H1 (cell line): ENCODE measurements around the gene MIA2. TPM values are rescaled to one million over a fixed set of nuclear protein-coding genes. Genes with fewer than 3 reads are reported as not detected.

Experiments
- CTCF ChIA-PET: fragments of 300-600 bp; sonication (Branson Sonifier 250); formaldehyde crosslinking; loops from one replicate; lab custom pipeline; 2021; ENCODE audit not compliant: partially characterized antibody; lab: Charles Lee
- POLR2A ChIA-PET: fragments of 300-600 bp; sonication (Branson Sonifier 250); formaldehyde crosslinking; loops from one replicate; lab custom pipeline; 2021; ENCODE audit warnings: inconsistent platforms; ENCODE audit not compliant: partially characterized antibody; lab: Charles Lee
- DNase-seq, 2 experiments: peaks; one replicate each; pipeline versions ENCODE4 v3.0.0 to v3.0.0-alpha.2; 2010 to 2022; ENCODE audit warnings: low spot score in 2 of 2, low read depth in 1 of 2, mixed read lengths in 1 of 2
- FAIRE-seq: peaks from 2 replicates; lab custom pipeline; 2011; peaks lifted over from hg19 to GRCh38; lab: Jason Lieb, UNC
- H2AFZ ChIP-seq: 2 replicates; pipeline ENCODE4 v1.8.1; 2012; ENCODE audit warnings: low read length, inconsistent platforms
- H2AK5ac ChIP-seq: 2 replicates; pipeline ENCODE4 v1.6.1; 2013; ENCODE audit warnings: low read depth, low read length
- H2BK120ac ChIP-seq: replicated peaks from 2 replicates; pipeline ENCODE3; 2013; ENCODE audit warnings: low read depth, low read length, inconsistent platforms
- H2BK12ac ChIP-seq: 2 replicates; pipeline ENCODE4 v1.6.1; 2013; ENCODE audit warnings: low read depth, low read length
- H2BK15ac ChIP-seq: 2 replicates; pipeline ENCODE4 v1.6.1; 2013; ENCODE audit warnings: low read length
- H2BK20ac ChIP-seq: 2 replicates; pipeline ENCODE4 v1.6.1; 2013; ENCODE audit warnings: low read length
- H2BK5ac ChIP-seq: 2 replicates; pipeline ENCODE4 v1.6.1; 2013; ENCODE audit warnings: low read depth, low read length
- H3K14ac ChIP-seq: 2 replicates; pipeline ENCODE4 v1.6.1; 2013; ENCODE audit warnings: inconsistent platforms; ENCODE audit not compliant: insufficient read length
- H3K18ac ChIP-seq: 2 replicates; pipeline ENCODE4 v1.6.1; 2013; ENCODE audit warnings: low read length; ENCODE audit errors: extremely low read depth
- H3K23ac ChIP-seq: 2 replicates; pipeline ENCODE4 v1.6.1; 2013; ENCODE audit warnings: inconsistent platforms; ENCODE audit not compliant: insufficient read length
- H3K23me2 ChIP-seq: 2 replicates; pipeline ENCODE4 v1.6.1; 2013; ENCODE audit warnings: low read depth, low read length
- H3K27ac ChIP-seq: 2 replicates; pipeline ENCODE4 v1.6.1; 2011; ENCODE audit warnings: low read depth, low read length, inconsistent platforms
- H3K27me3 ChIP-seq, 4 experiments: replicated peaks in 1 of 4; 1 replicate in 1 of 4; 2 replicates in 3 of 4; pipeline versions ENCODE4 v1.6.1 to v1.8.1; 2011 to 2013; ENCODE audit warnings: low read length in 3 of 4, mild to moderate bottlenecking in 3 of 4, inconsistent platforms in 2 of 4, mixed read lengths in 2 of 4, moderate library complexity in 1 of 4; ENCODE audit not compliant: control insufficient read depth in 3 of 4, insufficient read depth in 3 of 4; ENCODE audit errors: extremely low read depth in 1 of 4
- H3K36me3 ChIP-seq, 4 experiments: 2 replicates each; pipeline versions ENCODE4 v1.6.1 to v1.8.1; 2011 to 2013; ENCODE audit warnings: mild to moderate bottlenecking in 4 of 4, low read length in 3 of 4, moderate library complexity in 2 of 4, control low read depth in 1 of 4, inconsistent platforms in 1 of 4; ENCODE audit not compliant: insufficient read depth in 4 of 4, control insufficient read depth in 2 of 4
- H3K4ac ChIP-seq: replicated peaks from 2 replicates; pipeline ENCODE3; 2013; ENCODE audit warnings: low read length, low read depth, mixed read lengths, inconsistent platforms; ENCODE audit not compliant: insufficient read length
- H3K4me1 ChIP-seq, 4 experiments: replicated peaks in 1 of 4; 1 replicate in 1 of 4; 2 replicates in 3 of 4; pipeline versions ENCODE4 v1.6.1 to v1.8.1; 2011 to 2013; ENCODE audit warnings: low read length in 3 of 4, inconsistent platforms in 2 of 4, mixed read lengths in 1 of 4; ENCODE audit not compliant: insufficient read depth in 4 of 4, control insufficient read depth in 3 of 4
- H3K4me2 ChIP-seq, 2 experiments: 2 replicates each; pipeline versions ENCODE4 v1.6.1 to v1.8.1; 2011 to 2013; ENCODE audit warnings: low read depth in 2 of 2, low read length in 2 of 2, control low read depth in 1 of 2, inconsistent platforms in 1 of 2, mild to moderate bottlenecking in 1 of 2; ENCODE audit not compliant: insufficient read depth in 1 of 2
- H3K4me3 ChIP-seq, 4 experiments: fragments of 200-600, 300-600 bp in 1 of 4; sonication (generic), shearing (Covaris generic), sonication (Bioruptor Twin) in 1 of 4; 2 replicates each; pipeline versions ENCODE4 v1.5.1 to v1.8.1; 2011 to 2016; ENCODE audit warnings: low read length in 4 of 4, low read depth in 3 of 4, control low read depth in 2 of 4, inconsistent platforms in 2 of 4, mild to moderate bottlenecking in 2 of 4, mixed read lengths in 1 of 4, moderate library complexity in 1 of 4; ENCODE audit not compliant: insufficient read depth in 2 of 4; ENCODE audit errors: extremely low read depth in 1 of 4
- H3K56ac ChIP-seq: replicated peaks from 2 replicates; pipeline ENCODE3; 2013; ENCODE audit warnings: low read depth, mild to moderate bottlenecking, mixed read lengths, low read length, inconsistent platforms; ENCODE audit not compliant: insufficient read length
- H3K79me1 ChIP-seq: 2 replicates; pipeline ENCODE4 v1.6.1; 2013; ENCODE audit warnings: low read depth, low read length, control low read depth
- H3K79me2 ChIP-seq, 2 experiments: 2 replicates each; pipeline versions ENCODE4 v1.6.1 to v1.8.1; 2012 to 2013; ENCODE audit warnings: low read length in 2 of 2, mild to moderate bottlenecking in 2 of 2, inconsistent platforms in 1 of 2; ENCODE audit not compliant: insufficient read depth in 2 of 2, control insufficient read depth in 1 of 2
- H3K9ac ChIP-seq, 4 experiments: replicated peaks in 1 of 4; 1 replicate in 1 of 4; 2 replicates in 3 of 4; pipeline versions ENCODE4 v1.6.1 to v1.8.1; 2011 to 2013; ENCODE audit warnings: low read depth in 3 of 4, low read length in 3 of 4, control low read depth in 2 of 4, mild to moderate bottlenecking in 2 of 4, moderate library complexity in 2 of 4, inconsistent platforms in 1 of 4; ENCODE audit errors: extremely low read depth in 1 of 4
- H3K9me3 ChIP-seq, 2 experiments: 2 replicates each; pipeline versions ENCODE4 v1.6.1 to v1.8.1; 2012 to 2013; ENCODE audit warnings: mild to moderate bottlenecking in 2 of 2, moderate library complexity in 2 of 2, control low read depth in 1 of 2, inconsistent platforms in 1 of 2, low read depth in 1 of 2, low read length in 1 of 2, mixed read lengths in 1 of 2; ENCODE audit not compliant: insufficient read depth in 2 of 2
- H4K20me1 ChIP-seq, 2 experiments: replicated peaks in 1 of 2; 2 replicates each; pipeline versions ENCODE3 to v1.8.1; 2011 to 2013; ENCODE audit warnings: inconsistent platforms in 2 of 2, low read length in 2 of 2, mild to moderate bottlenecking in 1 of 2; ENCODE audit not compliant: insufficient read depth in 2 of 2, control insufficient read depth in 1 of 2
- H4K5ac ChIP-seq: 2 replicates; pipeline ENCODE4 v1.6.1; 2013; ENCODE audit warnings: low read length, low read depth, mixed read lengths, inconsistent platforms; ENCODE audit not compliant: insufficient read length
- H4K8ac ChIP-seq: 2 replicates; pipeline ENCODE4 v1.8.0; 2013; ENCODE audit warnings: mild to moderate bottlenecking, moderate library complexity, low read length, inconsistent platforms; ENCODE audit not compliant: insufficient read depth; ENCODE audit errors: extremely low read depth
- H4K91ac ChIP-seq: replicated peaks from 2 replicates; pipeline ENCODE3; 2013; ENCODE audit warnings: low read length, mixed read lengths, inconsistent platforms; ENCODE audit not compliant: insufficient read length
- CEBPB ChIP-seq: IDR thresholded peaks from 2 replicates; pipeline ENCODE4 v1.6.1; 2012; ENCODE audit warnings: low read depth, low read length
- WGBS, 2 experiments: shearing (Covaris generic) in 1 of 2; methylation state at CpG; one replicate each; pipeline versions ENCODE4 v1.1.6 to v1.1.7; 2013 to 2015; ENCODE audit warnings: low lambda C conversion rate in 2 of 2, mixed read lengths in 2 of 2, inconsistent platforms in 1 of 2, low coverage in 1 of 2, missing lambda C conversion rate in 1 of 2; ENCODE audit not compliant: insufficient replicate concordance in 2 of 2, insufficient coverage in 1 of 2, insufficient read length in 1 of 2; ENCODE audit errors: extremely low coverage in 1 of 2, missing lambda C conversion rate in 1 of 2; 5-methylcytosine and 5-hydroxymethylcytosine counted together
- polyA plus RNA-seq, 7 experiments: library from polyadenylated mRNA; depleted of rRNA in 3 of 7; stranded (reverse) in 5 of 7; unstranded in 2 of 7; fragments of >200 nt in 5 of 7; fragments of 200-250 nt in 2 of 7; gene quantifications; 1 replicate in 5 of 7; 2 replicates in 1 of 7; 4 replicates in 1 of 7; pipeline versions ENCODE4 v1.2.1 to v1.2.3, GENCODE V29; 2011 to 2013; ENCODE audit warnings: missing spikeins in 2 of 7, mixed read lengths in 2 of 7
- total RNA-seq: library from RNA; stranded (reverse); fragmentation: NEBNext Ultra II Directional; extraction: Animal tissue kit (Norgen Biotek cat#: 25700); gene quantifications from 2 replicates; pipeline ENCODE4 v1.2.1, GENCODE V29; 2021

MIA2 gene
- total and polyA plus RNA-seq, 2 of the 8 experiments (the other 6 are each of a cell fraction or from before 2014, with no cell fraction given): 10.1 to 15.0 TPM

DNA sequence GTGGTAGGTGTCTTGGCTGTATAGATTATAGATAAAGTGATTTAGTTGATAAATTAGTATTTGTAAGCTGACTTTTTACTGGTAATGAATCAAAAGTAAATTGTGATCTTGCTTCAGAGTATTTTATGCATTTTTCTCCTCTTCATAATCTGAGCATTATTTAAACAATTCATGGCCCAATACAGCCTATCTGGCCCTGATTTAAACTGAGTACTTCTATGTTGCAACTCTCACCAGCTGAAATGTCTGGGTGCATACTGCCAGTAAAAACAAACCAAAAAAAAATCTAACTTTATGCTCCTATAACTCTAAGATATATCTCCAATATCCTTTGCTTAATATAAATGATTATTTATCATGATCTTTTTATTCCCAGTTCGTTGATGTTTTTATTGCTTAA is 86.6 kb downstream of the MIA2 start:
- no peak overlapping the region for H2BK12ac ChIP-seq
- H3K23me2 ChIP-seq: no peaks in the 10 kb centered on the region
- H3K18ac ChIP-seq: no peak overlapping the region
- no peak overlapping the region for H3K23ac ChIP-seq
- no peak overlapping the region for H4K8ac ChIP-seq
- H3K27ac ChIP-seq: no peak overlapping the region
- H3K4me1 ChIP-seq: no peaks in the 10 kb centered on the region
- H3K56ac ChIP-seq: no peak overlapping the region
- peaks cover 0 to 5% (median 0%) of the 10 kb centered on the region in 4 experiments; a peak in 1 of 8 replicates for H3K36me3 ChIP-seq
- H3K9ac ChIP-seq: no peak overlapping the region
- H3K79me2 ChIP-seq: no peaks in the 10 kb centered on the region
- H3K4me3 ChIP-seq: no peak overlapping the region
- no peak overlapping the region for H4K5ac ChIP-seq
- no peak overlapping the region for H2BK20ac ChIP-seq
- no peak overlapping the region for H3K14ac ChIP-seq
- DNase-seq: no peak
- no peak overlapping the region for H2AFZ ChIP-seq
- ChIA-PET CTCF (no interaction called here), POLR2A (no interaction called here)
- no peak for FAIRE-seq
- no peak overlapping the region for H3K4ac ChIP-seq
- no peak overlapping the region for H2AK5ac ChIP-seq
- H4K20me1 ChIP-seq: no peaks in the 10 kb centered on the region
- no peaks in the 10 kb centered on the region for H3K9me3 ChIP-seq
- H2BK120ac ChIP-seq: no peak overlapping the region
- H3K4me2 ChIP-seq: no peak overlapping the region
- H2BK15ac ChIP-seq: no peak overlapping the region
- no peaks in the 10 kb centered on the region for H3K79me1 ChIP-seq
- no peak overlapping the region for H2BK5ac ChIP-seq
- 75% methylated on average over 1 of the region's 1 CpG; no CpG with 5 or more reads in 1 of the 2 experiments for WGBS, 2 experiments
- no peak overlapping the region for H4K91ac ChIP-seq
- H3K27me3 ChIP-seq: no peaks in the 10 kb centered on the region
- TF ChIP-seq CEBPB: no peak
